ENCODE measurements around the gene NPR2.

NPR2 gene

GRCh38 chr9:35813434-35814105 lies 22.2 kb downstream of the NPR2 start:
- Histone ChIP-seq H3K9ac (ENCODE audit: low read depth, low read length, poor library complexity, severe bottlenecking) (peak overlapping the region; percentile 92), H3K4me3 (ENCODE audit: low read length, poor library complexity, severe bottlenecking) (peak overlapping the region; percentile 77), H3K79me2 (ENCODE audit: insufficient read depth, low read length) (peaks cover 13% of the 10 kb centered on the region), H3K4me1 (ENCODE audit: insufficient read depth, low read length, poor library complexity, severe bottlenecking) (peaks cover 39% of the 10 kb centered on the region), H2AFZ (ENCODE audit: low read length) (no peak overlapping the region), H4K20me1 (ENCODE audit: insufficient read depth, low read length, poor library complexity, severe bottlenecking) (no peaks in the 10 kb centered on the region), H3K9me3 (ENCODE audit: insufficient read depth, low read depth, low read length) (no peaks in the 10 kb centered on the region), H3K4me2 (ENCODE audit: low read depth, low read length, poor library complexity, severe bottlenecking) (peak overlapping the region; percentile 94), H3F3A (ENCODE audit: low read depth) (peaks cover 8% of the 10 kb centered on the region), H3K9me2 (replicated peaks; ENCODE audit: low read depth, low read length) (no peaks in the 10 kb centered on the region), H3K27me3 (ENCODE audit: insufficient read depth, low read length, poor library complexity, severe bottlenecking) (no peaks in the 10 kb centered on the region), H3K36me3 (ENCODE audit: insufficient read depth, low read length) (peaks cover 9% of the 10 kb centered on the region; the same call in 1 of the 2 replicates)
- TF ChIP-seq EZH2phosphoT487 (IDR thresholded peaks at IDR 0.05; ENCODE audit: borderline replicate concordance) (no peak), CTCF (conservative IDR thresholded peaks at IDR 0.05; ENCODE audit: low read length) (peak; percentile 50)

- no peaks in the 10 kb centered on the region for H3K9me3 ChIP-seq (ENCODE audit: insufficient read depth, low read depth, low read length)
- peak overlapping the region; percentile 77 for H3K4me3 ChIP-seq (ENCODE audit: low read length, poor library complexity, severe bottlenecking)
- peak overlapping the region; percentile 82 for H2AFZ ChIP-seq (ENCODE audit: low read length)
- TF ChIP-seq EZH2phosphoT487 (IDR thresholded peaks at IDR 0.05; ENCODE audit: borderline replicate concordance): no peak
- TF ChIP-seq CTCF (conservative IDR thresholded peaks at IDR 0.05; ENCODE audit: low read length): peak; percentile 49
- H3K4me1 ChIP-seq (ENCODE audit: insufficient read depth, low read length, poor library complexity, severe bottlenecking): peaks cover 39% of the 10 kb centered on the region
- peaks cover 2% of the 10 kb centered on the region; the same call in 1 of the 2 replicates for H3K36me3 ChIP-seq (ENCODE audit: insufficient read depth, low read length)
- H3F3A ChIP-seq (ENCODE audit: low read depth): peaks cover 8% of the 10 kb centered on the region
- H3K4me2 ChIP-seq (ENCODE audit: low read depth, low read length, poor library complexity, severe bottlenecking): peak overlapping the region; percentile 94
- no peaks in the 10 kb centered on the region for H4K20me1 ChIP-seq (ENCODE audit: insufficient read depth, low read length, poor library complexity, severe bottlenecking)
- H3K9me2 ChIP-seq (replicated peaks; ENCODE audit: low read depth, low read length): no peaks in the 10 kb centered on the region
- no peaks in the 10 kb centered on the region for H3K27me3 ChIP-seq (ENCODE audit: insufficient read depth, low read length, poor library complexity, severe bottlenecking)
- peaks cover 13% of the 10 kb centered on the region for H3K79me2 ChIP-seq (ENCODE audit: insufficient read depth, low read length)
- H3K9ac ChIP-seq (ENCODE audit: low read depth, low read length, poor library complexity, severe bottlenecking): peak overlapping the region; percentile 92
Measured at GRCh38 chr9:35814106-35814840, 22.9 kb downstream of the NPR2 start.

GRCh38 chr9:35814841-35815543 lies 23.6 kb downstream of the NPR2 start, which contains the start of gene HINT2:
Gene HINT2 (minus strand): TSS chr9:35815042. CDS start chr9:35814979, 63 bp downstream.
- Histone ChIP-seq H3K79me2 (ENCODE audit: insufficient read depth, low read length) (peaks cover 13% of the 10 kb centered on the region), H2AFZ (ENCODE audit: low read length) (peak within 1 kb of the TSS; percentile 91), H3K4me3 (ENCODE audit: low read length, poor library complexity, severe bottlenecking) (peak within 1 kb of the TSS; percentile 77), H3K9ac (ENCODE audit: low read depth, low read length, poor library complexity, severe bottlenecking) (peak within 1 kb of the TSS; percentile 92), H3K9me2 (replicated peaks; ENCODE audit: low read depth, low read length) (no peaks in the 10 kb centered on the region), H3K4me2 (ENCODE audit: low read depth, low read length, poor library complexity, severe bottlenecking) (peak within 1 kb of the TSS; percentile 94), H4K20me1 (ENCODE audit: insufficient read depth, low read length, poor library complexity, severe bottlenecking) (no peaks in the 10 kb centered on the region), H3K4me1 (ENCODE audit: insufficient read depth, low read length, poor library complexity, severe bottlenecking) (peaks cover 39% of the 10 kb centered on the region), H3F3A (ENCODE audit: low read depth) (peaks cover 8% of the 10 kb centered on the region), H3K36me3 (ENCODE audit: insufficient read depth, low read length) (no peaks in the 10 kb centered on the region), H3K27me3 (ENCODE audit: insufficient read depth, low read length, poor library complexity, severe bottlenecking) (no peaks in the 10 kb centered on the region), H3K9me3 (ENCODE audit: insufficient read depth, low read depth, low read length) (no peaks in the 10 kb centered on the region)
- TF ChIP-seq CTCF (conservative IDR thresholded peaks at IDR 0.05; ENCODE audit: low read length) (no peak), EZH2phosphoT487 (IDR thresholded peaks at IDR 0.05; ENCODE audit: borderline replicate concordance) (no peak)

All from Loucy (cell line).